Measurements from ENCODE around the gene ZFP36L1.

DNA sequence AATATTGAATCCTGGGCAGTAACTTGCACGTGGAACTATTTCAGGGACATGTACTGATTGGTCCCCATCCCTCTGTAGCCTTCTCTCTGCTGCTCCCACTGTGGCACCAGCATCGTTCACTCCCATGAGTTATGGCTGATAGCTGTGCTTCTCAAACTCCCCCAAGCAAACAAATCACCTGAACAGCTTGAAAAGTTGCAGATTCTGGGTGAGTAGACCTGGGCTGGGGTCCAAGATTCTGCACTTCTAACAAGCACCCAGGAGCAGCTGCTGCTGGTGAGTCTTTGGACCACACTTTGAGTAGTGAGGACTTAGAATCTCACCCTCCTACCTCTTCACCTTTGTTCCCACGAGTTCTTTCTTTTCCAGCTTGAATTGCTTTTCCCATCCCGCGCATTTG lies 49.4 kb upstream of the ZFP36L1 start:
- TF ChIP-seq, protein P1, sequence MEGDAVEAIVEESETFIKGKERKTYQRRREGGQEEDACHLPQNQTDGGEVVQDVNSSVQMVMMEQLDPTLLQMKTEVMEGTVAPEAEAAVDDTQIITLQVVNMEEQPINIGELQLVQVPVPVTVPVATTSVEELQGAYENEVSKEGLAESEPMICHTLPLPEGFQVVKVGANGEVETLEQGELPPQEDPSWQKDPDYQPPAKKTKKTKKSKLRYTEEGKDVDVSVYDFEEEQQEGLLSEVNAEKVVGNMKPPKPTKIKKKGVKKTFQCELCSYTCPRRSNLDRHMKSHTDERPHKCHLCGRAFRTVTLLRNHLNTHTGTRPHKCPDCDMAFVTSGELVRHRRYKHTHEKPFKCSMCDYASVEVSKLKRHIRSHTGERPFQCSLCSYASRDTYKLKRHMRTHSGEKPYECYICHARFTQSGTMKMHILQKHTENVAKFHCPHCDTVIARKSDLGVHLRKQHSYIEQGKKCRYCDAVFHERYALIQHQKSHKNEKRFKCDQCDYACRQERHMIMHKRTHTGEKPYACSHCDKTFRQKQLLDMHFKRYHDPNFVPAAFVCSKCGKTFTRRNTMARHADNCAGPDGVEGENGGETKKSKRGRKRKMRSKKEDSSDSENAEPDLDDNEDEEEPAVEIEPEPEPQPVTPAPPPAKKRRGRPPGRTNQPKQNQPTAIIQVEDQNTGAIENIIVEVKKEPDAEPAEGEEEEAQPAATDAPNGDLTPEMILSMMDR (IDR thresholded peaks at IDR 0.05): no peak
- no peak for TF ChIP-seq POLR2A (IDR thresholded peaks at IDR 0.05)

Measured in Peyer's patch (tissue), 4 donors.